ENCODE results near the gene TXNL4A. TPM values are rescaled to one million over a fixed set of nuclear protein-coding genes. Genes with fewer than 3 reads are reported as not detected.
A peak's percentile ranks its signal among the peaks of the same experiment; 100 is the strongest.
"Not testable (repeated sequence)": the region's sequence is repeated elsewhere in the genome, so short reads cannot be mapped to it uniquely, and the experiment has no call there.

Gene TXNL4A
- total RNA-seq, 1 donor from 2014 or later: 144 TPM

- H3K36me3 Mint-ChIP-seq (ENCODE audit: low read depth): peaks cover 23% of the 10 kb centered on the region
- no peaks in the 10 kb centered on the region for H3K4me1 Mint-ChIP-seq
- DNase-seq (ENCODE audit: low read depth, low spot score): no peak
- no peak overlapping the region for H3K4me3 Mint-ChIP-seq
- no peak overlapping the region for H3K27ac Mint-ChIP-seq (ENCODE audit: unreplicated experiment)
- no peak for TF ChIP-seq CTCF (conservative IDR thresholded peaks at IDR 0.05)
- peaks cover 13% of the 10 kb centered on the region for H3K9me3 Mint-ChIP-seq
- no peaks in the 10 kb centered on the region for H3K27me3 Mint-ChIP-seq (ENCODE audit: low read depth)
Measured at GRCh38 chr18:80004600-80005342, 16.4 kb upstream of the TXNL4A start.

GRCh38 chr18:80002468-80002867, 14.1 kb upstream of the TXNL4A start:
- Mint-ChIP-seq H3K27me3 (ENCODE audit: low read depth) (no peaks in the 10 kb centered on the region), H3K4me3 (no peak overlapping the region), H3K9me3 (peaks cover 14% of the 10 kb centered on the region), H3K4me1 (no peaks in the 10 kb centered on the region), H3K27ac (ENCODE audit: unreplicated experiment) (no peak overlapping the region), H3K36me3 (ENCODE audit: low read depth) (peaks cover 14% of the 10 kb centered on the region)
- no peak for TF ChIP-seq CTCF (conservative IDR thresholded peaks at IDR 0.05)
- no peak for DNase-seq (ENCODE audit: low read depth, low spot score)

GRCh38 chr18:80000877-80001276, 12.5 kb upstream of the TXNL4A start:
- no peak for DNase-seq (ENCODE audit: low read depth, low spot score)
- Mint-ChIP-seq H3K9me3 (peaks cover 11% of the 10 kb centered on the region), H3K27me3 (ENCODE audit: low read depth) (no peaks in the 10 kb centered on the region), H3K4me3 (no peak overlapping the region), H3K4me1 (no peaks in the 10 kb centered on the region), H3K27ac (ENCODE audit: unreplicated experiment) (no peak overlapping the region), H3K36me3 (ENCODE audit: low read depth) (peaks cover 14% of the 10 kb centered on the region)
- TF ChIP-seq CTCF (conservative IDR thresholded peaks at IDR 0.05): no peak

GRCh38 chr18:79999701-80000100, 11.3 kb upstream of the TXNL4A start:
- H3K36me3 Mint-ChIP-seq (ENCODE audit: low read depth): peaks cover 14% of the 10 kb centered on the region
- not testable (repeated sequence) for H3K27ac Mint-ChIP-seq (ENCODE audit: unreplicated experiment)

GRCh38 chr18:79991494-79991893, 3.1 kb upstream of the TXNL4A start:
- Mint-ChIP-seq H3K36me3 (ENCODE audit: low read depth) (peaks cover 2% of the 10 kb centered on the region), H3K4me1 (peaks cover 20% of the 10 kb centered on the region), H3K4me3 (no peak overlapping the region), H3K9me3 (no peaks in the 10 kb centered on the region), H3K27ac (ENCODE audit: unreplicated experiment) (no peak overlapping the region), H3K27me3 (ENCODE audit: low read depth) (no peaks in the 10 kb centered on the region)
- no peak for TF ChIP-seq CTCF (conservative IDR thresholded peaks at IDR 0.05)
- no peak for DNase-seq (ENCODE audit: low read depth, low spot score)

More at GRCh38 chr18:79999701-80000100, 11.3 kb upstream of the TXNL4A start:
- H3K27me3 Mint-ChIP-seq (ENCODE audit: low read depth); DNase-seq (ENCODE audit: low read depth, low spot score); H3K4me1 Mint-ChIP-seq; H3K4me3 Mint-ChIP-seq: not testable (repeated sequence)
- peaks cover 11% of the 10 kb centered on the region for H3K9me3 Mint-ChIP-seq

GRCh38 chr18:79989195-79989497, 783 bp upstream of the TXNL4A start:
- DNase-seq (ENCODE audit: low read depth, low spot score): no peak
- peak overlapping the region; percentile 89 for H3K4me3 Mint-ChIP-seq

More at GRCh38 chr18:79989195-79989497, 783 bp upstream of the TXNL4A start:
- Mint-ChIP-seq H3K9me3 (no peaks in the 10 kb centered on the region), H3K27me3 (ENCODE audit: low read depth) (no peaks in the 10 kb centered on the region), H3K4me1 (peaks cover 28% of the 10 kb centered on the region), H3K36me3 (ENCODE audit: low read depth) (peaks cover 7% of the 10 kb centered on the region), H3K27ac (ENCODE audit: unreplicated experiment) (peak overlapping the region; percentile 87)
- TF ChIP-seq CTCF (conservative IDR thresholded peaks at IDR 0.05): no peak
